PC-9 (cell line): ENCODE data around the gene RUSC1.

Experiments
- EZH2 ChIP-seq: fragments of 200-600 bp; sonication (generic); IDR thresholded peaks from 2 replicates; pipeline ENCODE4 v1.8.0; 2017; ENCODE audit warnings: antibody characterized with exemption, low read depth
- TF ChIP-seq, protein P1 (sequence below): fragments of 200-600 bp; sonication (generic); conservative IDR thresholded peaks from 2 replicates; pipeline ENCODE4 v1.6.1; 2017; ENCODE audit warnings: mixed run types, antibody characterized with exemption, mild to moderate bottlenecking, moderate library complexity

DNA sequence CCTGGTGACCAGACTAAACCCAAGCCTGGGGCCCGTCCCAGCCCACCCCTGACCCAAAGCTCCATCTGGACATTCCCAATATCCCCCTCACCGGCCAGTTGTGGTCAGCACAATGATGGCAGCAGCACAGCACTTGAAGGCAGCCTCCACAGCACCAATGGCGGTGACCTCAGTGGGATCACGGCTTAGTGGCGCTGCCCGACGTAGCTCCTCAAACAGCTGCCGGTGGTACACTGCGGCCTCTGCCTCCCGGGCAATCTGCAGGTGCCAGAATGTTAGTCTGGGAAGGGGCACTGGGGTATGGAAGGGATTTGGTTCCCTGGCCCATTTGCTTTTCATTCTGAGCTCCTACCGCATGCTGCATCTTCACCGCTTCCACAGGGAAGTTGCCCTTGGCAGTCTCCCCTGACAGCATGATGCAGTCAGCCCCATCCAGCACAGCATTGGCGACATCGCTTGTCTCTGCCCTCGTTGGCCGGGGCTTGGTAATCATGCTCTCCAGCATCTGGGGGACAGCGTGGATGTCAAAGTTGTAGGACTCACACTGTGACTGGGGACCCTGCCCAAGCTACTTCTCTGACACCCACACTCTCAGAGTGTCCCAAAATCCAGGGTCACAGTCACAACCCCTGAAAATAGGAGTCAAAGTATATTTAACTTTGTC lies 27.5 kb upstream of the RUSC1 start:
- no peak for TF ChIP-seq EZH2
- TF ChIP-seq, protein P1, sequence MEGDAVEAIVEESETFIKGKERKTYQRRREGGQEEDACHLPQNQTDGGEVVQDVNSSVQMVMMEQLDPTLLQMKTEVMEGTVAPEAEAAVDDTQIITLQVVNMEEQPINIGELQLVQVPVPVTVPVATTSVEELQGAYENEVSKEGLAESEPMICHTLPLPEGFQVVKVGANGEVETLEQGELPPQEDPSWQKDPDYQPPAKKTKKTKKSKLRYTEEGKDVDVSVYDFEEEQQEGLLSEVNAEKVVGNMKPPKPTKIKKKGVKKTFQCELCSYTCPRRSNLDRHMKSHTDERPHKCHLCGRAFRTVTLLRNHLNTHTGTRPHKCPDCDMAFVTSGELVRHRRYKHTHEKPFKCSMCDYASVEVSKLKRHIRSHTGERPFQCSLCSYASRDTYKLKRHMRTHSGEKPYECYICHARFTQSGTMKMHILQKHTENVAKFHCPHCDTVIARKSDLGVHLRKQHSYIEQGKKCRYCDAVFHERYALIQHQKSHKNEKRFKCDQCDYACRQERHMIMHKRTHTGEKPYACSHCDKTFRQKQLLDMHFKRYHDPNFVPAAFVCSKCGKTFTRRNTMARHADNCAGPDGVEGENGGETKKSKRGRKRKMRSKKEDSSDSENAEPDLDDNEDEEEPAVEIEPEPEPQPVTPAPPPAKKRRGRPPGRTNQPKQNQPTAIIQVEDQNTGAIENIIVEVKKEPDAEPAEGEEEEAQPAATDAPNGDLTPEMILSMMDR = no peak
